ENCODE measurements around the gene AKAP17A.
"Not testable (repeated sequence)": the region's sequence is repeated elsewhere in the genome, so short reads cannot be mapped to it uniquely, and the experiment has no call there.

DNA sequence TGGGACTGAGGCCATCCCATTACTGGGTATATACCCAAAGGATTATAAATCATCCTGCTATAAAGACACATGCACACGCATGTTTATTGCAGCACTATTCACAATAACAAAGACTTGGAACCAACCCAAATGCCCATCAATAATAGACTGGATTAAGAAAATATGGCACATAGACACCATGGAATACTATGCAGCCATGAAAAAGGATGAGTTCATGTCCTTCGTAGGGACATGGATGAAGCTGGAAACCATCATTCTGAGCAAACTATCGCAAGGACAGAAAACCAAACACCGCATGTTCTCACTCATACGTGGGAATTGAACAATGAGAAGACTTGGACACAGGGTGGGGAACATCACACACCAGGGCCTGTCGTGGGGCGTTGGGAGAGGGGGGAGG is 27.3 kb upstream of the AKAP17A start:
- TF ChIP-seq POLR2A, POLR2AphosphoS5 (IDR thresholded peaks at IDR 0.05; ENCODE audit: low read depth, low read length): not testable (repeated sequence)

Measured in GM12891 (cell line).